Activated CD8-positive, alpha-beta memory T cell treated with anti-CD3 and anti-CD28 coated beads for 48 hours (primary cell): ENCODE results near the gene SLC8B1.

ENCODE experiments used
- DNase-seq, 3 experiments: peaks; one replicate each; pipeline ENCODE4 v3.0.0-alpha.2; 2020; ENCODE audit warnings: low read depth in 2 of 3, low spot score in 2 of 3

SLC8B1 gene

DNA sequence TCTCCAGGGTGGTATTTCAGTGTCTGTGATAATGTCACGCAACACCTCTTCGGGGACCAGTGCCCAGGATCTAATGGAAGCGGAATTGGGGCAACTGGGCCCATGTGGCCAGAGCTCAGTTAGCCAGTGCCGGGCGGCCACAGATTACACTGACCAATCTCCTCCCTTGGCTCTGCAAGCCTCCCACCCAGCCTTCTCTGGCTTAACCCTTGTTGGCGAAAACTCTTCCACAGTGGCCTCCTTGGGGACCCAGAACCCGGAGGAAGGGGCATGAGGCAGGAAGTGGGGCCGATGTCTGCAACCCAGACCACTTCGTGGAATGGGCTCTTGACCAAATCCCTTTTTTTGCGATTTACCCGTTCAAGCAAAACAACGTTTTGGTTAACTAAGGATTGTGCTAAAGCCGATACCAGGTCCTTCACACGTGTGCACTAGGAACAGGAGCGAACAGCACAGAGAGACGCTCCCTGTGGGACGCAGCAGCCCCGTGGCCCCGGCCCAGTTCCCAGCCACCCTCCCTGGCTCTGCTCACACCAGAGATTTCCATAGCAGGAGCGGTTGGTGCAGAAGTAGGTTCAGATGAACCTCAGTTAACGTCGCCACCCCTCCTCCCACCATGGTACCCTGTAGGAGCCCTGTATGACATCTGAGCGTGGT is 38.2 kb downstream of the SLC8B1 start:
- DNase-seq, result no peak

DNA sequence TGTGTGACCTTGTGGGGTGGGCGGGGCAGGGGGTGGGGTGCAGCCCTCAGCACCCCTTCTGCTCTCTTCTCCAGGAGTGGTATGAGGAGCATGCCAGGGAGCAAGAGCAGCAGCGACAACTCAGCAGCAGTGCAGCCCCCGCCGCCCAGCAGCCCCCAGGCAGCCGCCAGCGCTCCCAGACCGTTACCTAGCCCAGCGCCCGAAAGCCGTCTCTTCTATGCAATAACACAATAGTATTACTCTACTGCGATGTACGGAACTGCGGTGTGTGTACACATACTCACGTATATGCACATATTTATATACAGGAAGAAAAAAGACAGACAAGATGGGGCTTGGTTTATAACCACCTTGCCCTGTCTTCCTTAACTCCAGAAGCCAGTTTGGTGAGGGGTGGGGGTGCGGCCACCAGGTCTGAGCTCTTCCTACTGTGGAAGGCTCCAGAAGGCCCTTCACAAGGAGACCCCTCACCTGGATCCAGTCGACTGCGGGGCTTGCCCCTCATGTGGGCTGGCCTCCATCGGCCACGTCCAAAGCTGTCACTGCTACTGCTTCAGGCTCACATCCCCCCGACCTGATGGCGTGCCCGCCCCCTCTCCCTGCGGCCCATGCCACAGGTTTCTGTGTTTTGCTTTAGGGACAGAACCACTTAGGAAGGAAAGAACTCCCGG is 38.9 kb downstream of the SLC8B1 start:
- DNase-seq, result no peak

DNA sequence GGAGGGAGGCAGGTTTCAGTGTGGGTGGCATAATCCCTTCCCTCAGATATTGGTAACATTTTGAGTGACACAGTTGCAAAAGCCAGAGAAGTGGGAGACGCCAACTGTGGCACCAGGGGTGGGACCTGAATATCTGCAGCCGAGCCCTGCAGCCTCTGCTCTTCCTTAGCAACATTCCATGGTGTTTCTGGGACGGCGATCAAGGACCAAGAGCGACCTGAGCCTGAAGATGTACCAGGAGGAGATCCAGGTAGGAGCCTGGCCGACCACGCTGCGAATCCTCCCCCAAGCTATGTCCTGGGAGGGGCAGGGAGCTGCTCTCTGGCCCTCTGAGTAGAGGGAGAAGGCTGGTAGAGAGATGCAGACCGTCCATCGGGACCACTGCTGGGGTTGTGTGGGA is 41.8 kb downstream of the SLC8B1 start:
- DNase-seq, result no peak

DNA sequence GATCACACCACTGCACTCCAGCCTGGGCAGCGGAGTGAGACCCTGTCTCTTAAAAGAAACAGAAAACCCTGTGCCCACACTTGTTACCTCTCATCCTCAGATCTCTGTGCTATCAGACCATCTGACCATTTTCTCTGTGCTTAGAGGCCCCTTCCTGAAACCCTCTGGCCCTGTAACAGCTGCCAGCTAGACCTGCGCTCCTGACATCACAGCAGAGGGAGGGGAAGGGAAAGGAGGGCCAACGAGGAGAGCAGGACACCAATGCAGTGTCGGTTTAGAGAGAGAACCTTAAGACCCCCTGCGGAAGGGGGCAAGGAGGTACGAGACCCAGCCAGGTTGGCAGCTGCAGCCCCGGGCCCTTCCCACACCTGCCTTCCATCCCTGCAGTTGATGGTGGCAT is 42.4 kb downstream of the SLC8B1 start:
- DNase-seq, result no peak

DNA sequence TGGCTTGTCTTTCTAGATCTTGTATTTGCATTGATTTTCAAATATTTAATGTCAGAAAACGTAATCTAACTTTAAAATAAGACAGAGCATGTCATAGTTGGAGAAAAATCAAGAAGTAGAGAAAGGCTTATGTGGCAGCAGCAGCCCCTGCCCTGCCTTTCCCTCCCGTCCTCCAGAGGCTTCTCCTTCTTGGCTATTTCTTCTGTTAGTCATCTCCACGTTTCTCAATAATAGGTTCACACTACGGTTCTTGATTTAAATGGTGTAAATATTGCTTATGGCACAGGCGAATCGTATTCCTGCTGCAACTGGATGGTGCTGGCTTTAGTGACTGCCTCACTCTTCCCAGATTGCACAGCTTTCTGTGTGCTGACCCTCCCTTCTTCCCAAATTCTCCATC is 42.8 kb downstream of the SLC8B1 start:
- no peak for DNase-seq

DNA sequence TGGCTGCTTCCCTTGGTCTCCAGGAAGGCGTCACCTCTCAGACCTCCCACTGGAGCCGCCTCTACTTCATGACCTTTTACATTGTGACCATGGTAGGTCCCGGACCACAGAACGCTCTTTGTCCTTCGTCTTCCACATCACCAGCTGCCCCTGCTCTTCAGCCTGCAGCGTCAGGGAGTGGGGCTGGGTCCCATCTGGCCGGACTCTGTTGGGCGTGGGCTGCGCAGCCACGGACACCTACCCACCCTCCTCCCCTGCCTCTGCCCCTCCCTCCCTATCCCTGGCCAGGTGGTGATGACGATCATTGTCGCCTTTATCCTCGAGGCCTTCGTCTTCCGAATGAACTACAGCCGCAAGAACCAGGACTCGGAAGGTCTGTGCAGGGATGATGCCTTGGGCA is 43.3 kb downstream of the SLC8B1 start:
- no peak for DNase-seq

DNA sequence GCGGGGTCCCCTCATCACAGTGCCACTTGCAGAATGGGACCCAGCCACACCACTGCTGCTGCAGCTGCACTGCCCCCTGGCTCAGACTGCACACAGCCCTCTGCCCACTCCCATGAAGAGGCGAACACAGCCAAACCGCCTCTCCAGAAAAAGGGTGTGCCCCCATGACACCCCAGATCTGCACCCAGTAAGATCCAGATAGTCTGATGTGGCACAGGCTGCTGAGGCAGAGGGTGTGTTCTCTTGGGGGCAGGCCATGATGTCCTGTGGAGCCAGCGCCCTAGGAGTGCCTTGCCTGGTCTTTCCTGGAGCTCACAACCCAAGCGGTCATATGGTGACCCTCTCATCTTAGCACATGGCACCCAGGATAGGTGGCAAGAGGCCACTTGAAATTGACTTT is 44.4 kb downstream of the SLC8B1 start:
- DNase-seq, result no peak

DNA sequence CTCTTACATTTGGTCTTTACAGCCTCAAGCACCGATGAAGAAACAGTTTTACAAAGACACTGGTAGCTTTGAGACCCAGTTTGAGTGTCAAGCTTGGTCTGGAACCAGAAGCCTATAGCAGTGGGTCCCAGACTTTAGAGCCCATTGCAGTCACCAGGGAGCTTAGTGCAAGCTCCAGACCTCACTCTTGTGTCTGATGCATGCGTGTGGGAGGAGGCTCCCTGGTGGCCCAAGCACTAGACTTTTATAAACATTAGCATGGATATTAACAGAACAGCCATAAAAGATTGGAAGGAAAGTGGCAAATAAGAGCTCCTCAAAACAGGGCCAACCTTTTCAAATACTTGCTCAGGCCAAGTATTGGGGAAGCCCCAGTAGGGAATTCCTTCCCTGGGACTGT is 45.5 kb downstream of the SLC8B1 start:
- no peak for DNase-seq

DNA sequence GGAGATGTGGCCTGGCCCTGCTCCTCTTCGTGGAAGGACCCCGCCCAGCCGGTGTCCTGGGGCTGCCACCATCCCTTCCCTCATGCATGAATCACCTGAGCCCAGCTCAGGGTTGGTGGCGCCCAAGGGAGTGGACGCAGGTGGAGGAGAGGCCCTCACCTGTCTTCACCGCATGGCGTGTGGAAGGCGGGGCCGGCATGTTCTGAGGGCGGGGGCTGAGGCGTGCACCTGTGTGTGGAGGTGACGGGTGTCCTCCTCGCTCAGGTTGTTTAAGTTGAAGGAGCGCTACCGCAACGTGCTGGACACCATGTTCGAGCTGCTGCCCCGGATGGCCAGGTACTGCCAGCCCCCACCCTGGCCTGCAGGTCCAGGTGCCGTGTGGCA is 47.0 kb downstream of the SLC8B1 start:
- no peak for DNase-seq

DNA sequence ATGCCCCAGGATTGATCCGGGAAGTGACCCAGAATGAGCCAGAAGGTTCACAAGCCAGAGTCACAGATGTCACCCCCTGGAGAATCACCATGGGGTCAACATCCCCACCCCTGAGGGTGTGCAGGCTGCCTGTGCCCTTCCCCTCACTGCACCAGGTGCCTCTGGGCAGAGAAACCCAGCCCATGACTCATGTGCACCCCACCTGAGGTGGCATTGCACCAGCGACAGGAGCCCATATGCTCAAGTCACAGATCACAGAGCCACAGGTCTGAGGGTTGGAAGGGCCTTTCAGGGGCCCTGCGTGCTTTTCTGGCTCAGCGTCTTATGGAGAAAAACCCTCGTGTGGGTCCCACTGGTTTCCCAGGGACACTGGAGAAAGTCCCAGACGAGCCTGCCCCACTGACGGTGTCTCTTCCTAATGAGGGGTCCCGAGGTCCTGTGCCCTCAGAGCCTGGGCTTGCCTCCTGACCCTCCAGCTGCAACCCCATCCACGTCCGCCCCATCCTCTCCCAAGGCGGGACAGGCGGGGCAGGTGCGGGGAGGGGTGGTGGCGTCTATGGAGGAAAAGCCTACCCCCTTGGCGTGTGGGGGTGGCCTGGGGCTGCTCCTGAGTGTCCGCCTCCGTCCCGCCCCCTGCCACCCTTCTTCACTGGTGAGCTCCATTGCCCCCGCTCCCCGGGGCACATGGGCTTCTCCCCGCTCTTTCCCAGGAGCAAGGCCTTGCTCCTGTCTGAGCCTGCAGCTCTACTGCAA is 47.6 kb downstream of the SLC8B1 start:
- no peak for DNase-seq

DNA sequence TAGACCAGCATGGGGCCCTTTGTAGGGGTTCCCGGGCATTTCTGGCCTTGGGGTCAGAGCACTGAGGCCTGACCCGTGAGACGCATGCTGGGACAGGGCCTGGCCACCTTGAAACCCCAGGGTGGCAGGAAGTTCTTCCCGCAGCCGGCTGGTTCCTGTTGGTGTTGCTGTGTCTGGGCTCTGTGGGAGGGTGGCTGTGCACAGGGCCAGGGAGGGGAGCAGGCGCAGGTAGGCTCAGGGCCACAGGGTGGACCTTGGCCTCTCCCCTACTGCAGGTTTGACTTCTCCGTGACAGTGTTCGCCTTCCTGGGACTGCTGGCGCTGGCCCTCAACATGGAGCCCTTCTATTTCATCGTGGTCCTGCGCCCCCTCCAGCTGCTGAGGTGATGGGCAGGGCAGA is 48.2 kb downstream of the SLC8B1 start:
- no peak for DNase-seq

DNA sequence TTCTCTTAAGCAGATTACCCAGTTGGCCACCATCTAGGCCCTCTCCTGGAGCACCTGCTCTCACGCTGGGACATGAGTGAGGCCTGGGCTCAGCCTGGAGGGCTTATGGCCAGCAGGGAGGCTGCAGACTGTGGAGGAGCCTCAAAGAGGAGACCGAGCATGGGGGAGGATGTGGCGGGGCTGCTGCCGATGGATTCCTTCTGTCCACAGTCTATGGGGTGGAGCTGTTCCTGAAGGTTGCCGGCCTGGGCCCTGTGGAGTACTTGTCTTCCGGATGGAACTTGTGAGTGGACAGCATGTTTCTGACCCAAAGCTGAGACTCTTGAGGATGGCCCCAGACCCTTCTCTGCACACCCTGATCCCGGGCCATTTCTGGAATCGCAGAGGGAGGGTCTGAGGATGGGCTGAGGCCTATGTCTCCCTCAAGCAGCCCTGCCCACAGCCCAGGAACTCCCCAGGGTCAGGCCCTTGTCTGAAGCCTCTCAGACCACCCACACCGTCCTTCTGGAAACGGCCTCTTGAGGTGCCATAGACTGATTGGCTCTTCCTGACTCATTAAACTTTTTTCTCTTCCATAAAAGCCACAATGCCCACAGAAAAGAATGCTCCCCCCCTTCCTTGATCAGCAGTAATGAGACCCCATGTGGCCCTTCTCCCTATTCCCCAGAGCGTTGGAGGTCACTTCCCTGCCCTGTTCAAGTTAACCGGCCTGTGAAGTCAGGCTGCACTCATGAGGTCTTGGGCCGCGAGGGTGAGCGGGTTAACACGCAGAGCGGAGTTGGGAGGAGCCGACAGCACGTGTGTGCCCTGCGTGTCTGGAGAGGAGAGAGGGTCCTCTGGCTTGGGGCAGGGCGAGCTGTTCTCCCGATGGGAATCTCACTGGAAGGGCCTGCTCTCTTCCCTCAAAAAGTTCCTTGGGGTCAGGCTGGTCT is 49.0 kb downstream of the SLC8B1 start:
- no peak for DNase-seq

DNA sequence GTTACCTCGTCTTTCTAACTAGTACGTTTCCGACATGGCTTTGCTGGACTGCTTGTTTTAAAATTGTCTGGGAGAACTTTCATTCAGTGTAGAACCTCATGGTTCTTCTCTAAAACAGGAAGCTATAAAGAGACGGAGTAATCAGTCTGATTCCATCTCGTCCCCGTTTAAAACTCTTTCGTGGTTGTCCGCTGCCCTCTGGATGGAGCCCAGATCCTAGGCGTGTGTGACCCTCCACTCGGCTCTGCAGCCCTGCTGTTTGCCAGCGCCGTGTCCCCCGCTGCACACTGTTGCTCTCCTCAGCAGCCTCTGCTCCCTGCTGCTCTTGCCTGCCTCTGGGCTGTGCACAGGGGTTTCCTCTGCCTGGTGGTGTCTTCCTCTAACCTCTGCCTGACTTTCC is 50.2 kb downstream of the SLC8B1 start:
- DNase-seq, result no peak

DNA sequence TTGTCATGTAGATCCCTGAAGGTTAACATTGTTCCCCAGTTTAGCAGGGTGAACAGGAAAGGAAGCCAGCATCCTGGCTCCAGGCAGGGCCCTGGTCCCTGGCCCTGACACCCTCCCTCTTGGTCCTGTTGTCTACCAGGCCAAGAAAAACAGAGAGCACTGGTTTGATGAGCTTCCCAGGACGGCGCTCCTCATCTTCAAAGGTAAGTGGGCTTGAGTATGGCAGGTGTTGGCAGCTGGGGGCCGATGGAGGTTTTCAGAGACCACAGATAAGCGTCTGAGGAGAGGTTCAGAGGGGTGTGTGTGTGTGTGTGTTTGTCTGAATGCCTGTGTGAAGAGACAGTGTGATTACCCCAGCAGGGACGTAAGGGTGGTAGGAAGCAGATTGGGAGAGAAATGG is 56.3 kb downstream of the SLC8B1 start:
- DNase-seq, result no peak

DNA sequence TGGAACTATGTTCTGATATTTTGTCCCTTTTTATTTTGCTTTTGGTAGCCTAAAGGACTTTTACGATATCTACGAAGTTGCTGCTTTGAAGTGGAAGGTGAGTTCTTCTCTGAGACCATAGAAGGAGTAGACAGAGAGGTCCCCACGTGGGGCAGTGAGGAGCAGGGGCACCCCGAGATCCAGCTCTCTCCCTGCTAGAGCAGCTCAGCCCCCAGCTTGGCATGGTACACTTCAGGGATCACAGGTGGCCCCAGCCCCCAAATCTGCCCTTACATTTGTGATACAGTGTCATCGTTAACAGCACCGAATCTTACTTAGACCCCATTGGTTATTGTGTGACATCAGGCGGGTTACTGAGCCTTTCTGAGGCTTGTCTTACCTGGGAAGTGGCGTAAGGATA is 56.8 kb downstream of the SLC8B1 start:
- DNase-seq, result no peak

DNA sequence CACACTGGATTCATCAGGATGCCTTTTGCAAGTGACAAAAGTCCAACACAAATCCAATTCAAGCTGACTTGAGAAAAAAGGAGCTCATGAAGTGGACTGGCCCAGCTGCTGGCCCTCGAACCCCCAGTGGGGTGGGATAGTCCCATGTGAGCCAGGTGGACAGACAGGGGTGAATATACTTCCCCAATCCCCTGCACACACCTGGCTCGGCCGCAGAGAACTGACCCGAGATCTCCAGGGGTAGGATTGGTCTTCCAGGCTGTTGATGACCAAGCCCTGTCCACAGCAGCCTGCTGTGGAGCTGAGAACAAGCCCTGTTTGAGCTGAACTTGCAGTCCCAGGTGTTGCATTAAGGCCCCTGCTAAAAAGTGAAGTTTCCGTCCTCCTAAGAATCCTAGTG is 57.4 kb downstream of the SLC8B1 start:
- DNase-seq, result no peak

DNA sequence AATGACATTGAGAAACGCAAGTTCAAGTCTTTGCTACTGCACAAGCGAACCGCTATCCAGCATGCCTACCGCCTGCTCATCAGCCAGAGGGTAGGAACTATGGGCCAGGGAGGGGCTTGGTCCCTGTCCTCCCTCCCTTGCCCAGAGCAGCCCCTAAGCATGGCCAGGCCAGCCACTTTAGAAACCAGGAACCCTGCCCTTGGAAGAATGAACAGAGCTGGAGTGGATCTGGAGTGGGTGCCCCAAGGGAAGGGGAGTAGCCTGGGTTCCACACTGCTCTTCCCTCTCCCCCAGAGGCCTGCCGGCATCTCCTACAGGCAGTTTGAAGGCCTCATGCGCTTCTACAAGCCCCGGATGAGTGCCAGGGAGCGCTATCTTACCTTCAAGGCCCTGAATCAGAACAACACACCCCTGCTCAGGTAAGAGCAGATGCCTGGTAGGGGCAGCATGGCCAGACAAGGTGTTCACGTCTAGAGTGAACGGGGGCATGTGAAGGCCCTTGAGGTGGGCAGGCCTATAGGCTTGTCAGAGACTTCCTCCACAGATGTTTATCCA is 57.9 kb downstream of the SLC8B1 start:
- DNase-seq, result no peak

DNA sequence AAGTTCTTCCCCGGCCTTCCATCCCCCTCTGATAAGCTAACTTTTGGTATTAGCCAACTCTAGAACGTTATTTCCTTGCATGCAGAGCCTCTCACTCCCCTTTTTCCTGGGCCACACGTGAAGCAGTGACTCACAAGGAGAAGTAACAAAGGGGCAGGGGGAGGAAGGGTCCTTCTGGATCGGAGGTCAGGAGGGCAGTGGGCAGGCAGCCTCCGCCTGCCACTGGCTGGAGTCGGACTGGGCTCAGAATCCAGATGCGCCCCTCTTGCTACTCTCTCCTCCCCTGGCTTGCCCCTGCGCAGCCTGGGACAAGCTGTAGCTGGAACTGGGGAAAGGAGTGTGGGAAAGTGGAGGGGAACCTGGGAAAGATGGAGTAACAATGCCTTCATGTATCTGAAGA is 58.6 kb downstream of the SLC8B1 start:
- no peak for DNase-seq

DNA sequence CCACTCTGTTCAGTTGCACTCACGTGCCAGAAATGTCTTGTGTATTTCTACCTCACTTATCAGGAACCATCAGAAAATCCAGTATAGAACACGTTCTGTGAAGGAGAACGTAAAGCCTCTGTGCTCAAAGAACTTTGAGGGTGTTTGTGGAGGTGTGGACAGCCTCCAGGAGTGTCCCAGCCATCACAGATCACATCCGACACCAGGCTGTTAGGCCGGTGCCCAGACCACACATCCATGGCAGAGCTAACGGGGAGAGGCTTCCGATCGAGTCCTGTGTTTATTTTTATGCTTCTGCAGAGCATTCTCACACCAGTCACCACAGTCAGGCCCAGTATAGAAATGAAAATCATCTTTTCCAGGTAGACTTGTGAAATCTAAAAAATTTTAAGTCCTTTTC is 60.1 kb downstream of the SLC8B1 start:
- DNase-seq, result no peak

DNA sequence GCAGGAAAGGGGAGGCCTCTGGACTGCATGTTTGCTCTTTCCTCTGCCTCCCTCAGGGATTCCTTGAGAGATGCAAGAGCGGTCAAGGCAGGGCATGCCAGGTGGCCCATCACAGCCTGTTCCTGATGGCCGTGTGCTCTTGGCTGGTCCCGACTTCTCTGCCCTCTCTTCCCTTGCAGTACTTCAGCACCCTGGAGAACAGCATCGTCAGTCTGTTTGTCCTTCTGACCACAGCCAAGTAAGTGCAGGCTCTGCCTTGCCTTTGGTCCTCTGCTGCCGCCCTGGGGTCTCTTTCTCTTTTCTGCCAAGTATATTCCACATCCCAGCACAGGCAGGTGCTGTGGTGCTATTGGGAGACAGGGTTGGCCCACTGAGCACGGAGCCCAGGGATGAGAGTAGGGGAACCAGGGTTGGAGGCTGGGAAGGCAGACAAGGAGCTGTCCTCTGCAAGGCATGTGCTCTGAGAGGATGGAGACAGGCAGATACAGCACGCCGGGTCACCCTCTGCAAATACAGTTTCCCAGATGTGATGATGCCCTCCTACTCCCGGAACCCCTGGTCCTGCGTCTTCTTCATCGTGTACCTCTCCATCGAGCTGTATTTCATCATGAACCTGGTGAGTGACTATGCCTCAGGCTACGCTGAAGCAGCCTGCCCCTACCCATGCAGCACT is 61.7 kb downstream of the SLC8B1 start:
- DNase-seq, result no peak
